HG02763 (cell line): ENCODE measurements around the gene GFOD1.
"Not testable (repeated sequence)": the region's sequence is repeated elsewhere in the genome, so short reads cannot be mapped to it uniquely, and the experiment has no call there.

Source experiments
- ATAC-seq: cut with Tn5 transposase; IDR thresholded peaks from one replicate; pipeline ENCODE4 v1.9.1; 2021; ENCODE audit warnings: mild to moderate bottlenecking, moderate library complexity; ENCODE audit not compliant: unreplicated experiment

The GFOD1 gene

DNA sequence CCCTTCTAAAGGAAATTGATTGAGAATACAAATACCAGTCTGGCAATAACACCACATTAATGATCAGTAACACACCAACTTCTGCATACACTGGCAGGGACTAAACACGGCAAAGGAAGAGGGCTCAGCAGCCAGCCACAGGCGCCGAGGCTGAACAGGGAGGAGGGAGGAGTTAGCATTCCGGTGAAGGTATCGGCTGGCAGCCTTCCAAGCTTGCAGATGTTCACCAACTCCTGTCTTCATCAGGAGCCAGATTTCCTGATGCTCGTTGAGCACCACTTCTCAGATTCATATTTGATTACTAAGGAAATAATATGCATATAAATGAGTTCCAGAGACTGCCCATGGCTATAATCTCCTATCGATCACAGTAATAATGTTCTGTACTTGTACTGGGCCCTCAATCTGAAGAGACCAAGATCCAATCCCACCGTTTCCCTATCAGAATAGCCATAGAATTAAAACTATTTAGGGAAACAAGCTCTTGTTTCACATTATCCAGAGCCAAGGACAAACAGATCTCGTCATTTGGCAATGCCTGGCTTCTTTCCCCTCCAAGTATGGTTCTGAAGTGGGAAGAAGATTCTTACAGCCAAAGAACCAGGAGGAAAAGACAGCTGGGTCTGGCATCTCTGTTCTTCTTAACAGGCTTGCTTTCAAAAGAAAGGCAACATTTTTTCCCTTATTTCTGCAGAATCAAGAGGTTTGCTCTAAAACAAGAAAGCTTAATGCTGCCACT is 42.2 kb downstream of the GFOD1 start:
- ATAC-seq, result no peak

DNA sequence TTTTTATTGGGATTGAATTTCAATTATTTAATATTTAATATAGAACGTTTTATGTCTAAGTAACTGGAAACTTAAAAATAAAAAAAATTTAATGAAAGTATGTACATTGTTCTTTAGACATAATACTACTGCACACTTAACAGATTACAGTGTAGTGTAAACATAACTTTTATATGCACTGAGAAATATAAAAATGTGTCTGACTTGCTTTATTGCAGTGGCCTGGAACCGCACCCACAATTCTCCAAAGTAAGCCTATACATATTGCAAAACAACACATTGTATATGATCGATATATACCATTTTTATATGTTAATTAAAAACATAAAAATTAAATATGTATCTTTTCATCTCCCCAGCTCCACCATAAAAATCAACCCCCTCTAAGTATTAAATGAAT is 42.8 kb downstream of the GFOD1 start:
- ATAC-seq, result no peak

DNA sequence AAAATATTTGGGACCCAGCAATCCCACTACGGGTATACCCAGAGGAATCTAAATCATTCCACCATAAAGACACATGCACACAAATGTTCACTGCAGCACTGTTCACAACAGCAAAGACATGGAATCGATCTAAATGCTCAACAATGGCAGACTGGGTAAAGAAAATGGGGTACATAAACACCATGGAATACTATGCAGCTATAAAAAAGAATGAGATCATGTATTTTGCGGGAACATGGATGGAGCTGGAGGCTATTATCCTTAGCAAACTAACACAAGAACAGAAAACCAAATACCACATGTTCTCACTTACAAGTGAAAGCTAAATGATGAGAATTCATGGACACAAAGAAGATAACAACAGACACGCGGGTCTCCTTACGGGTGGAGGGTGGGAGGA is 43.4 kb downstream of the GFOD1 start:
- ATAC-seq, result not testable (repeated sequence)

DNA sequence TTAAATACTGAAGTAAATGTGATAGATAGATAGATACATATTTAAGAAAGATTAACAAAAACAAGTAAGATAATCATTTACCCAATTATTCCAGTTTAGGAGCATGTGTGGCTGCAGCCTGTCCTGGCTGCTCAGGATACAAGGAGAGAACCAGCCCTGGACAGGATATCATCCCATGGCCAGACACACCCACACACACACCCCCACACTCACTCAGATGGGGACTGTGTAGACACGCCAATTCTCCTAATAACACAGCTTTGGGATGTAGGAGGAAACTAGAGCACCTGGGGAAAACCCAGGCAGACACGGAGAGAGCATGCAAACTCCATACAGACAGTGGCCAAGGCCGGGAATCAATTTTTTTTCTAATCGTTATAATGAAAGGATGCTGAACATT is 45.6 kb downstream of the GFOD1 start:
- ATAC-seq, result no peak

DNA sequence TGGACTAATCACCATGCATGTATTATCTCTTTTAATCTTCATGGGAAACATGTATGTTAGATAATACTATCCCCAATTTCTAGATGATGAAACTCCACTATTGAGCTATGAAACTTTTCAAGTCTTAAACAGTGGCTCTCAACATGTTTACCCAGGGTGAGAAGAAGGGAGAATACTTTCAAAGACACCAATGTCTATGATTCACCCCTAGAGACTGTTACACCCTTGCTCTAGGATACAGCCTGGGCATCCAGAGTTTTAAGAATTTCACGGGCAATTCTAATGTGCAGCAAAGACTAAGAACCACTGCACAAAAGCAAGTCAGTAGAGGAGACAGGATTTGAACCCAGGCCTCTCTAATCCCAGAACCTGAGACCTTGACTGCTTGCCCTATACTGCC is 47.8 kb downstream of the GFOD1 start:
- no peak for ATAC-seq

DNA sequence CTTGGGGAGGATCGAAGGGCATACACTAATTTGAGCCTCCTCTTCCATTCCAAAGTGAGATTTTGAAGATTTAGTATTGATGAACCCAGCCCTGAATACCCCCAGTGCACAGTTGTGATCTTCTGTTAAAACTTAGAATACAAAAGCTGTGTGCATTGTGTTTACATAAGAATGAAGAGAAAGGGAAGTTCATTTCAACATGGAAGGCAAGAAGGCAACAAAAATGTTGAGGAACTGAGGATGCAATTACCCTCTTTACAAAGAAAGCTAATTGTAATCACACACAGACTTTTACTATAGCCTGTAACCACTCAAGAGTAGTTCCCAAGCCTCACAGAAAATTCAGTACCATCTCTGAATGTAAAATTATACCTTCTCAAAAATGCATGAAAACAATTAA is 49.3 kb downstream of the GFOD1 start:
- ATAC-seq, result no peak

DNA sequence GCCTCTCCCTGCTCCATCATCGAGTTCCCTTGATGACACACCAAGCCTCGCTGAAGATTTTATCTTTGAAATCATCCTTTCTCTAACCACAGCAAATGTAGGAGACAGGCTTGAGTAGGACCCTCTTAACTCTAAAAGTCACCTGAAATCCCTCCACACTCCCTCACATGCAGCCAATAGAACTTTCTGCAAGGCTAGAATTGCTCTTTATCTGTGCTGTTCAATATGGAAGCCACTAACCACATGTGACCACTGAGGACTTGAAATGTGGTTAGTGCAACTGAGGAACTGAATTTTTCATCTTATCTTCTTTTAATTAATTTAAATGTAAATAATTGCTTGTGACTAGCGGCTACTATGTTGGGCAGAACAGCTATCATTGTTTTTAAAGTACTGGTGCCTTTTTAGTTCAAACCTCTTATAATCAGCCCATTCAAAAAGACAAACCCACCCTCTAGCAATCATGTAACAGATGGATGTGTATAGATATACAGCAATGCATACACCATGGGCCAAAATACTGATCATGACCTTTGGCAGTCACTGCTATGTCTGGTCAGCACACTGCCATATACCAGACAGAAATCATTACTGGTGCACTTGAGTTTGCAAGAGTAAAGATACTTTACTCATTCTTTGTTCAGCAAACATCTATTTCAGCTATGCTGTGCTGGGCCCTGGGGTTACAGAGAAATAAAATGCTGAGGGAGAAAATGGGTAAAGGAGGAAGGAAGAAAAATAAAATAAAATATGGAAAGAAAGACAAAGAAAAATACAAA is 50.0 kb downstream of the GFOD1 start:
- no peak for ATAC-seq

DNA sequence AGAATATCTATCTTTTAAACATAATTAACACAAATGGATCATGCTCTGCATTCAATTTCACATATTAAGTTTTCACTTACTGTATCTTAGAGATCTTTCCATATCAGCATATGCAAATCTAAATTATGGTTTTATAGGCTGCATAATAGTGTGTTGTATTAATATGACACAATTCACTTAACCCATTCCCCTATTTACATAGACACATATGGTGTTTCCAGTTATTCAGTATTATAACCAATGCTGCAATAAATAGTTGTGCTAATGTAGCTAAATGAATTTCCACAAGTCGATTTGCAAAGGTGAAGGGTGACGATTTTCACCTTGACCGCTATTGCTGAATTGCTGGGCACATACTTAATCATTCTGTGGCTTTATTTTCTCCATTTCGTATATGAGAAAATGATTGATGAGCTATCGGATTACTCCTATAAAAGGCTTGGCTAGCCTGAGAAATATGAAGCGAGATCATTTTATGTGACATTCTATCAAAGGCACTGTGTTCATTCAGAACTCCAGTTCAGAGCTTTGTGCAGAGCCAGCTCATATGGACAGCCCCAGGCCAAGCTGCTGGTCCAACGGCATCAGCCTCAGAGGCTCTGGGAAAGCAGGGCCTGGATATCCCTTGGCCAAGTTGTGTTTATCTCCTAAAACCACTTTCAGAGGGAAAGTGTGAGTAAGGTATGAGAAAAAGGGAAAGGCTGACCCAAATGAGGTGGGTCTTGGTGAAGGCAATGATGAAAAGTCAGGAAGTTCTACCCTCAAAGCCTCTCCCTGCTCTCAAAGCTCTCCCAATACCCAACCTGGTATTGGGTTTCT is 50.8 kb downstream of the GFOD1 start:
- no peak for ATAC-seq

DNA sequence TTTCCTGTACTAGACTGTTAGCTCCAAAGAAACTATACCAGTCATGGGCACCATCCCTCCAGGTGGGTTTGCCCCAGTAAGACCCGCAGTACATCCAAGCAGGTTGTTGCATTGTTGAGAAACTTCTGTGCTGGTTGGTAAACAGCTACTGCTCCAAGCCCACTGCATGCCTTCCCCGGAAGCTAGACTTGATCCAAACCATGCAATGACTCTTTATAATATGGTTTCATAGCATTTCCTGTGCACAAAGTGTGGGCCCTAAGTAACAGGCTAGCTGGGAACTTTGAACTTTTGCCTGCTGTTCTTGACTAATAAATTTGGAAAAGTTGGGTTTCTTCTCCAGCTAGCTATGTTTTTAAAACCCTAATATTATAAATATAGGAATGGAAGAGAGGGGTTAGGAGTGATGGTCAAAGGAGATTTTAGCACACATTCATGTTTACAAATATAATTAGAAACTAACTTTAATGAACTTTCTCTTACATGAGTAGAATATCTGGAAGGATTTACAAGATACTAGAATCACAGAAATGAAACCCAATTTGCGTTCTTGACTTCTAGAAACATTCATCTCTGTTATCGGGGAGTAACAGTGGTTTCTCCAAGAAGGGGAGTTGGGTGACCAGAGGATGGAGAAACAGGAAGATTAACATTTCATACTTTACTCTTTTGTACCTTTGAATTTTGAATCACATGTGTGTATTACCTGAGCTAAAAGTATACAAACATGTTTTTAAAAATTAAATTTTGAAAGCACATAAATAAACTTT is 51.7 kb downstream of the GFOD1 start:
- no peak for ATAC-seq

DNA sequence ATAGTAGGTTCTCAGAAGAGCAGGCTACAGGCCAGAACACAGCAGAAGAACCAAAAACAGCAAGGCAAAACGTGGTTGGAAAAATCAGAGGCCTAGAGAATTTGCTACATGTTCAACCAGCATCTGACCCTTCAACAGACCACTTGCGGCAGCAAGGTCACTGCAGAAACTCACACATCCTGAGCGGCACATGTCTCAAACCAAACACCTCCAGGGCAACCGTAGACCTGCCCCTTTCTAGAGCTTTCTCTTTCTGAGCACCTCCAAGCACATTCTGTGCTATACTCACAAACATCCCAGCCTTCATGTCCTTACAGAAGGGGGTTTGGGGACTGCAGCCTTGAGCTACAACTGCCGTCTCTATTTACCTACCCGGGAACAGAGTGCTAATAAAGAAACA is 52.6 kb downstream of the GFOD1 start:
- no peak for ATAC-seq

DNA sequence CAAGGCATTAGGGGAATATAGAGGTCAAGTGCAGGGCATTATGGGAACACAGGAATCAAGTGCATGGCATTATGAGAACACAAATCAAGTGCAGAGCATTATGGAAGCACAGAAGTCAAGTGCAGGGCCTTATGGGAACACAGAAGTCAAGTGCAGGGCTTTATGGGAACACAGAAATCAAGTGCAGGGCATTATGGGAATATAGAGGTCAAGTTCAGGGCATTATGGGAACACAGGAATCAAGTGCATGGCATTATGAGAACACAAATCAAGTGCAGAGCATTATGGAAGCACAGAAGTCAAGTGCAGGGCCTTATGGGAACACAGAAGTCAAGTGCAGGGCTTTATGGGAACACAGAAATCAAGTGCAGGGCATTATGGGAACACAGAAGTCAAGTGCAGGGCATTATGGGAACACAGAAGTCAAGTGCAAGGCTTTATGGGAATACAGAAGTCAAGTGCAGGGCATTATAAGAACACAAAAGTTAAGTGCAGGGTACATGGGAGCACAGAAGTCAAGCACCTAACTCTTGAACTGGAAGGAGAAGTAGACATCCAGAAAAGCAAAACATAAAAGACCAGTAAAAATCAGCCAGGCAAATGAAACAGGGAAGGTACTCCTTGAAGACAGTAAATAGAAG is 53.1 kb downstream of the GFOD1 start:
- ATAC-seq, result not testable (repeated sequence)

DNA sequence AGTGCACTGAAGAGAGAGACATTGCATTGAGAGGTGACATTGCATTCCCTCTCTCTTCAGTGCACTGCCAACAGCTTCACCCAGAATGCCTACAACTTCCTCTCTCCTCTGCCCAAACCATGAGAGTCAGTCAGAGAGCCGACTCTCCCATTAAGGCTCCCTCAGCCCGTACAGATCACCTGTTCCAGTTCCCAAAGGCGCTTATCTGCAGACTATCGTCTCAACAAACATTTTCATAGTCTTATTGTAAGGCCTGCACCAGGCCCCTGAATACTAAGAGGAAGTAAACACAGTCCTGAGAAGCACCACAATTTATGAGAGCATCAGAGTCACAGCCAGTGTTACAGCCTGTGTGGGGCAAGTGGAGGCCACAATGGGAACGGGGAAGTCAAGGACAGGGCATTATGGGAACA is 53.7 kb downstream of the GFOD1 start:
- no peak for ATAC-seq

DNA sequence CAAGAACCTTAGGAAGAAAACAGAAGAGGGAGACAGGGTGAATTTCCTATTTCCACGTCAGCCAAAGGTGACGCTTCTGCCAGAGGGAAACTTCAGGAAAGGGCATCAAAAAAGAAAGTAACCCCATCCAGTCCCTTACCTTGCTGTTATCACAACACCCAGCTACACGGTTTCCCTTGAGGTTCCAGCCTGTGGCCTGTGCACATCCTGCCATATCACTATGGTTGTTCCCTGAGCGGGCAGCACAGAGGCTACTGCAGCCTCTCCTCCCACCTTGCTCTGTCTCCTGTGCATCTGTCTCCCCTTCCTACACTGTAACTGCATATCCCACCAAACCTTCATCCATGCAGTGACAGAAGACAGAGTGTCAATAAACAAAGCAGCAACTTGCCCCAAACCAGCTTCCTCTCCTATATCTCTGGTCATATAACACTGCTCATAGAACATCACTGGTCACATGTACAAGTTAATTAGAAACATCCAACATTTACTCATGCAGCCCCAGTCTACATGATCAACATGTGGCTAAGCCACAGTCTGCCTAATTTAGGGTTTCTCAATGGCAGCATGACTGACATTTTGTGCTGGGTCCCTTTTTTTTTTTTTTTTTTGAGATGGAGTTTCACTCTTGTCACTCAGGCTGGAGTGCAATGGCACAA is 54.7 kb downstream of the GFOD1 start:
- no peak for ATAC-seq

DNA sequence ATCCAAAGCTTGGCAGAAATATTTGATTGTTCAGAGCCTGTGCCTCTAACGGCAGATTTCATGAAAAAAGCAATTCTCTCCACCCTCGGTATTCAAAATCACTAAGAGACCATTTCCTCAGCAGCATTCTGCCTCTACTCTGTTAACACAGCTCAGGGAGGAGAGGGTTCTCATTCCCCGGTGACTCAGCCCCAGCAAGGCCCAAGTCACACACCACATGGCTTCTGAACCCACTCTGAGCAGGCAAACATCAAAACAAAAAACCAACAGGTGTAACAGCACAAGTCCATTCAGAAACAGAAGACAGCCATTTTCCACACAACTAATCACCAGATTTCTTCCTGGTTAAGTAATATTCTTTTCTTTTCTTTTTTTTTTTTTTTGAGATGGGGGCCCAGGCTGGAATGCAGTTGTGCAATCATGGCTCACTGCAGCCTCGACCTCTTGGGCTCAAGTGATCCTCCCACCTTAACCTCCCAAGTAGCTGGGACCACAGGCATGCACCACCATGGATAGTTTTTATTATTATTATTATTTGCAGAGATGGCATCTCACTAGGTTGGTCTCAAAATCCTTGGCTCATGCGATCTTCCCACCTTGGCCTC is 55.4 kb downstream of the GFOD1 start:
- ATAC-seq, result no peak

DNA sequence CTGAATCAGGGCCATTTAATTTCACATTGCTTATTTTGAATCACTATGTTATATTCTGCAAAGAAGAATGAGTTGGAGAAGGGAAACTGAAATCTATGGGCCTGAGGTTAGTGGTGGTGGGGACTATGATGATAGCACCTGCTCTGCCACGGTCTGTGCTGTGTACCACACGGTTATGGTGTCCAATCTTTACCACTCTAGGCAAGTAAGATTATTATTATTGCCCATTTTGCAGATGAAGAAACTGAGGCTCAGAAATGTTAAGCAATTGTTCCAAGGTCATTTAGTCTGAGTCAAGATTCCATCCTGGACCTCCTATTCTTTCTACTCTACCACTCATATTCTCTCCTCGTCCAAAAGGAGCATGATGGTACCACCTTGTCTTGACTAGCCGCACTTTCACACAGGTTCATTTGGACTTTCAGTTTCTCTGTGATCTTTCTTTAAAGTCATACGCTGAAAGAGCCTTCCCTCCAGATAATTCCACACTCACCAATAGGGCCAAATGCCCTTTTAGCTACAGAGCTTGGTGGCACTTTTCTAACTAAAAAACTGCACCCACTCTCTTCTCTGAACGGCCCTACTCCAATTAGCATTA is 56.2 kb downstream of the GFOD1 start:
- no peak for ATAC-seq

DNA sequence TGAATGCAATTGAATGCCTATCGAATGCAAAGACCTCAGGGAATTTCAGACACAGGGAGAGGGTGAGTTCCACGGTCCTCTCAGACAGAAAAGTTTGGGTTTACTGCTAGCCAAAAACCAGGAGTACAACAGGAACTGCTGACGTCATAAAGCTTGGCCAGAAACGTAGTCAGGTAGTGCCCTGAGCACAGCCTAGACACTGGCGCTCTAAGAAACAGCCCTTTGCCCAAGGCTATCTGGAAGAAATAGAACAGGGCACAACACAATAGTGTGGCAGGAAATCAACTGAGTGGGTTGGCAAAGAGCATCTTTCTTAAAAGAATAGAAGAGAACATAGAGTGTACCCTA is 58.0 kb downstream of the GFOD1 start:
- ATAC-seq, result no peak

DNA sequence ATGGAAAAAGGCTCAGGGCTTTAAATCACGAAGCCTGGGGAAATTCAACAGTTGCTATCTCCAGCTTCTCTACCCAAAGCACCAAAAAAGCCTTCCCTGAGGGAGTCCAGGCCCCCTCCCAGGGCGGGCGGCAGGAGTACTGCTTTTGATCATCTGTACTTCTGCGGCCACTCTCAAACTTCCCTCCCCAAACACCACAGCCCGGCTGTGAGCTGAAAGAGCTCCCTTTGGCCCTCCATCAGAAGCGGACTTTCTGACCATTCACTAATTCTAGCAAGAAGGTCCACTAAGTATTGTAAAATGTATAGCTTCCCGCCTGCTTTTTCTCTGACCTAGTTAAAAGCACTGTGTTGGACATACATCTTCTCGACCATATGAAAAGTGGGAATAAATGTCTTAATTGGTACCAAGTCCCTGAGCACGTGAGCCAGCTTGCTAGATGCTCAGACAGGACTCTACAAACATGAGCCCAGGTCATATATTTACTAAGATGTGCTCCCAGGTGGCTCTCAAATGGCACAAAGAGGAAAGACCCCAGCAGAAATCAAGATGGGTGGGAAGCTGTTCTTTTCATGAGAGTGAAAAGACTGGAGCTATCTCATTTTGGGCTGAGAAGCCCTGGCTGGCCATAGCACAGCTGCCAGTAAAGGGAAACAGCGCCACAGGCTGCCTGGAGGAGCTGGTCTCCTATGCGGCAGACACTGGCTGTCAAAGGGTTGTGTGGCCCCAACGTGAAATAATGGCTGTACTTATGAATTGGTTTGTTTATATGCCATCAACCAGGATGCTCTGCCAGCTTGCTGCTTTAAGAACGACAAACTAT is 58.6 kb downstream of the GFOD1 start:
- peak; percentile 25 for ATAC-seq
